ENCODE measurements around the gene JOSD2. TPM values are rescaled to one million over a fixed set of nuclear protein-coding genes. Genes with fewer than 3 reads are reported as not detected.
A peak's percentile ranks its signal among the peaks of the same experiment; 100 is the strongest.

The JOSD2 gene
- total and polyA plus RNA-seq, 8 donors, result 8.0 to 41.2 (median 14.2) TPM

DNA sequence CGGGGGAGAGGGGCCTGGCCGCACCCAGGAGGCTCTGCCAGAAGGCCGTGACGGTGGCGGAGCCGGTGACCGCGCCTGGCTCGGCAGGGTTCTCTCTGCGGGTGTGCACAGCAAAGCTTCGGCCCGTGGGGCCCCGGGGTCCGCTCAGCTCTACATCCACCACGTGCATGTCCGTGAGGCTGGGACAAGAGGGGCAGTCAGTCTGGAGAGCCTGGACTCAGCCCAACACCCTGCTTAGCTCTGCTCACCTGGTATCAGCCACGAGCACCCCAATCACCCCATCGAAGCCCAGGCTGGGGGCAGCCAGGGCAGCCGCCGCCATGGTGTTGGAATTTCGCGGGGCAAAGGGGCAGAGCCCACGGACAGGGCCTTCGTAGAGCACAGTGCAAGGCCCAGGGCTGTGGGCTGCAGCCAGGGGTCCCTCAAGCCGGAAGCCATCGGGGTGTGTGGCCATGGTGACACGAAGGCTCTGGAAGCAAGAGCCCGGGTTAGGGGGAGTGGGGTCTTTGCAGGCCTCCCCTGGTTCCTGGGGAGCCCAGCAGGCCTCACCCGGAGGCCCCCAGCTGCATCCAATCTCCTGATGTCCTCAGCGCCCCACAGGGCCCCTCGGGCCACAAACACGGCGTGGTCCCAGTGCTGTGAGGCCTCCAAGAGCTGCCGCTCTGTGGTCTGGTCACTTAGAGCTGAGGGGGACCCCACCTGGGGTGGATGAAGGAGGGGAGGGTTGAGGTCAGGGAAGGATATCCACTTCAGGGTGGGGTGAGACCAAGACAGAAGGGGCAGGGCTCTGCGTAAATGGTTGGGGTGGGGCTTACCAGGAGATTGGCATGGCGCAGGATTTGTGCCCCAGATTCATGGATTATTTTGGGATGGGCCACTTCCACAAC is 1.4 kb upstream of the JOSD2 start:
- Histone ChIP-seq H3K36me3 (no peaks in the 10 kb centered on the region), H3K27me3 (no peaks in the 10 kb centered on the region), H3K4me3 (no peak overlapping the region), H3K4me1 (no peaks in the 10 kb centered on the region), H3K27ac (no peak overlapping the region), H3K9me3 (no peaks in the 10 kb centered on the region)
- FAIRE-seq, result no peak
- no peak for TF ChIP-seq CTCF (IDR thresholded peaks at IDR 0.05)
- intact Hi-C loops (cut with DNase I), result no loop called here
- 83 to 90% methylated on average over 29 to 36 of the region's 36 CpGs for WGBS, 2 donors
- DNase-seq, result peak in 4 of 6 donors; percentile 48 to 84 (median 64)
- ATAC-seq, result no peak

- Histone ChIP-seq H3K9me3 (no peaks in the 10 kb centered on the region), H3K27me3 (no peaks in the 10 kb centered on the region), H3K4me1 (no peaks in the 10 kb centered on the region), H3K4me3 (peak overlapping the region; percentile 38 to 73 (median 52)), H3K27ac (peak overlapping the region in 2 of 4 donors; percentile 35 to 54), H3K36me3 (no peaks in the 10 kb centered on the region)
- FAIRE-seq (no peak), ATAC-seq (no peak), DNase-seq (no peak)
- TF ChIP-seq CTCF (IDR thresholded peaks at IDR 0.05), result no peak
- 4 to 7% methylated on average over 10 of the region's 10 CpGs for WGBS, 2 donors
- intact Hi-C loops (cut with DNase I), result no loop called here
These were observed 307 bp downstream of the JOSD2 start for GRCh38 chr19:50510700-50511068.

- DNase-seq, result peak in 3 of 6 donors; percentile 43 to 78 (median 62)
- no peak for TF ChIP-seq CTCF (IDR thresholded peaks at IDR 0.05)
- no peak for FAIRE-seq
- H3K4me1 ChIP-seq, result no peaks in the 10 kb centered on the region
- H3K27me3 ChIP-seq, result no peaks in the 10 kb centered on the region
- no peak for ATAC-seq
- WGBS, 2 donors, result 52 to 57% methylated on average over 26 of the region's 26 CpGs
- intact Hi-C loops (cut with DNase I), result no loop called here
- peak overlapping the region; percentile 38 to 73 (median 52) for H3K4me3 ChIP-seq
- no peaks in the 10 kb centered on the region for H3K9me3 ChIP-seq
- peak overlapping the region in 1 of 4 donors; percentile 54 for H3K27ac ChIP-seq
- H3K36me3 ChIP-seq, result no peaks in the 10 kb centered on the region
These were observed 795 bp downstream of the JOSD2 start for GRCh38 chr19:50510121-50510670.

DNA sequence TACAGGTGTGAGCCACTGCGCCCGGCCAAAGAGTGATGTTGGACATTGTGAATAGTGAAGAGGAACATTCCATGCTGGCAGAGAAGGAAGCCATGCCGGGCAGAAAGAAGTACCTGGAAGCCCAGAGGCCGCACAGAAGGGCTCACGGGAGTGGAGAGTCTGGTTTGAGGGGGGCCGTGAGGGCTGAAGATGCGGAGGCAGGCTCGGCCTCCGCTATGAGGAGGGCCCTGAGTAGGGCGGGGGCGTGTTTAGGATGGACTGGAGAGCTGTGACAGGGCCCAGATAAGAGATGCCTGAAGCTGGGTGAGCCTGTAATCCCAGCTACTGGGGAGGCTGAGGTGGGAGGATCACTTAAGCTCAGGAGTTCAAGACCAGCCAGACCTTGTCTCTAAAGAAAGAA is 1.6 kb downstream of the JOSD2 start:
- no peaks in the 10 kb centered on the region for H3K36me3 ChIP-seq
- no peak overlapping the region for H3K4me3 ChIP-seq
- no peaks in the 10 kb centered on the region for H3K4me1 ChIP-seq
- intact Hi-C loops (cut with DNase I), result no loop called here
- WGBS, 2 donors, result 87 to 88% methylated on average over 11 of the region's 11 CpGs
- no peaks in the 10 kb centered on the region for H3K9me3 ChIP-seq
- no peak for TF ChIP-seq CTCF (IDR thresholded peaks at IDR 0.05)
- no peak overlapping the region for H3K27ac ChIP-seq
- FAIRE-seq, result no peak
- DNase-seq, result peak in 2 of 6 donors; percentile 16 to 60
- no peaks in the 10 kb centered on the region for H3K27me3 ChIP-seq
- no peak for ATAC-seq

- Histone ChIP-seq H3K4me3 (no peak overlapping the region), H3K9me3 (no peaks in the 10 kb centered on the region), H3K36me3 (no peaks in the 10 kb centered on the region), H3K27ac (no peak overlapping the region), H3K4me1 (no peaks in the 10 kb centered on the region), H3K27me3 (no peaks in the 10 kb centered on the region)
- intact Hi-C loops (cut with DNase I), result no loop called here
- ATAC-seq, result no peak
- 96% methylated on average over 3 of the region's 3 CpGs for WGBS, 2 donors
- no peak for TF ChIP-seq CTCF (IDR thresholded peaks at IDR 0.05)
- no peak for FAIRE-seq
- peak in 2 of 6 donors; percentile 27 to 35 for DNase-seq
These were observed 2.2 kb downstream of the JOSD2 start for GRCh38 chr19:50508843-50509190.
